Vagina (tissue), 2 donors: ENCODE results near the gene E2F8. TPM values are rescaled to one million over a fixed set of nuclear protein-coding genes. Genes with fewer than 3 reads are reported as not detected.

Experiments
- DNase-seq, 2 donors: peaks; one replicate each; pipeline ENCODE4 v3.0.0-alpha.2; 2017; ENCODE audit errors: extremely low spot score in 2 of 2
- H3K27ac ChIP-seq: fragments of 200-600 bp; sonication (generic); one replicate; pipeline ENCODE4 v1.5.1; 2019
- H3K27me3 ChIP-seq: fragments of 200-600 bp; sonication (generic); one replicate; pipeline ENCODE4 v1.5.1; 2019
- H3K36me3 ChIP-seq, 2 donors: fragments of 200-600 bp; sonication (generic); one replicate each; pipeline ENCODE4 v1.5.1; 2017 to 2019
- H3K4me1 ChIP-seq: fragments of 200-600 bp; sonication (generic); one replicate; pipeline ENCODE4 v1.5.1; 2019
- H3K4me3 ChIP-seq, 2 donors: fragments of 200-600 bp; sonication (generic); 1 replicate in 1 of 2; 2 replicates in 1 of 2; pipeline ENCODE4 v1.5.1; 2016 to 2019
- H3K9me3 ChIP-seq: fragments of 200-600 bp; sonication (generic); one replicate; pipeline ENCODE4 v1.5.1; 2019
- POLR2A ChIP-seq, 2 donors: fragments of 450-650 bp; IDR thresholded peaks; one replicate each; pipeline ENCODE4 v1.6.1; 2017; ENCODE audit warnings: antibody characterized with exemption in 2 of 2, mild to moderate bottlenecking in 2 of 2, moderate library complexity in 2 of 2
- POLR2AphosphoS5 ChIP-seq, 2 donors: sonication (generic); formaldehyde crosslinking; IDR thresholded peaks; one replicate each; pipeline ENCODE4 v1.9.0; 2017; ENCODE audit warnings: antibody characterized with exemption in 2 of 2, mild to moderate bottlenecking in 2 of 2, low read depth in 1 of 2; ENCODE audit not compliant: insufficient read depth in 1 of 2
- intact Hi-C: fragments of 100-400 bp; cut with DNase I; formaldehyde crosslinking; loops from one replicate; pipeline ENCODE4 v1.15.1; 2023
- total RNA-seq: library from RNA; depleted of rRNA; stranded (reverse); fragments of >200 nt; gene quantifications from one replicate; pipeline ENCODE4 v1.2.3, GENCODE V29; 2016
- TF ChIP-seq, protein P1 (sequence below), 3 experiments: fragments of 450-650 bp in 2 of 3; fragments of 200-600 bp in 1 of 3; sonication (generic) in 1 of 3; IDR thresholded peaks; one replicate each; pipeline ENCODE4 v1.5.1; 2017 to 2019; ENCODE audit warnings: antibody characterized with exemption in 3 of 3, mild to moderate bottlenecking in 2 of 3, moderate library complexity in 2 of 3

The E2F8 gene
- total RNA-seq, 1 donor from 2014 or later: 4.2 TPM

DNA sequence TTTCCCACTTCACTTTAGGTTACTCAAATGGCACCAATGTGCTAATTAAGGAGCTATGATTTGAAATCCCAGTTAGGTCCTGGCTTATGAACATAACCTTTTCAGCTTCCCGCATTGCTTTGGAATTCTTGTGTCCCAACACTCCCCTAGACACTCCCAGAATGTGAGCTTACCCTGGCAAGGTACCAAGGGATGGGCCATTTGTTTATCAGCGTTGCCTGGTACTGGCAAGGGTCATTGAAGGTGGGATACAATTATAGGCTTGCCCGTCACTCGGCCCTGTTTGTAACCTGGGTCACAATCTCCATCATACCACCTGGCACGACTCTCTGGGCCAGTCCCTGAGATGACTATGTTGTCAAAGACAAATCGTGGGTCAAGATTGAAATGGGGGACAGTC lies 44.3 kb downstream of the E2F8 start:
- intact Hi-C loops: no loop called here
- Histone ChIP-seq H3K36me3 (no peaks in the 10 kb centered on the region), H3K27ac (no peak overlapping the region), H3K4me3 (no peak overlapping the region), H3K4me1 (no peaks in the 10 kb centered on the region), H3K9me3 (no peaks in the 10 kb centered on the region), H3K27me3 (no peaks in the 10 kb centered on the region)
- DNase-seq: no peak
- TF ChIP-seq, protein P1, sequence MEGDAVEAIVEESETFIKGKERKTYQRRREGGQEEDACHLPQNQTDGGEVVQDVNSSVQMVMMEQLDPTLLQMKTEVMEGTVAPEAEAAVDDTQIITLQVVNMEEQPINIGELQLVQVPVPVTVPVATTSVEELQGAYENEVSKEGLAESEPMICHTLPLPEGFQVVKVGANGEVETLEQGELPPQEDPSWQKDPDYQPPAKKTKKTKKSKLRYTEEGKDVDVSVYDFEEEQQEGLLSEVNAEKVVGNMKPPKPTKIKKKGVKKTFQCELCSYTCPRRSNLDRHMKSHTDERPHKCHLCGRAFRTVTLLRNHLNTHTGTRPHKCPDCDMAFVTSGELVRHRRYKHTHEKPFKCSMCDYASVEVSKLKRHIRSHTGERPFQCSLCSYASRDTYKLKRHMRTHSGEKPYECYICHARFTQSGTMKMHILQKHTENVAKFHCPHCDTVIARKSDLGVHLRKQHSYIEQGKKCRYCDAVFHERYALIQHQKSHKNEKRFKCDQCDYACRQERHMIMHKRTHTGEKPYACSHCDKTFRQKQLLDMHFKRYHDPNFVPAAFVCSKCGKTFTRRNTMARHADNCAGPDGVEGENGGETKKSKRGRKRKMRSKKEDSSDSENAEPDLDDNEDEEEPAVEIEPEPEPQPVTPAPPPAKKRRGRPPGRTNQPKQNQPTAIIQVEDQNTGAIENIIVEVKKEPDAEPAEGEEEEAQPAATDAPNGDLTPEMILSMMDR (IDR thresholded peaks at IDR 0.05): no peak
- no peak for TF ChIP-seq POLR2A (IDR thresholded peaks at IDR 0.05)
- no peak for TF ChIP-seq POLR2AphosphoS5 (IDR thresholded peaks at IDR 0.05; ENCODE audit: insufficient read depth in 1 of 2, low read depth in 1 of 2)

DNA sequence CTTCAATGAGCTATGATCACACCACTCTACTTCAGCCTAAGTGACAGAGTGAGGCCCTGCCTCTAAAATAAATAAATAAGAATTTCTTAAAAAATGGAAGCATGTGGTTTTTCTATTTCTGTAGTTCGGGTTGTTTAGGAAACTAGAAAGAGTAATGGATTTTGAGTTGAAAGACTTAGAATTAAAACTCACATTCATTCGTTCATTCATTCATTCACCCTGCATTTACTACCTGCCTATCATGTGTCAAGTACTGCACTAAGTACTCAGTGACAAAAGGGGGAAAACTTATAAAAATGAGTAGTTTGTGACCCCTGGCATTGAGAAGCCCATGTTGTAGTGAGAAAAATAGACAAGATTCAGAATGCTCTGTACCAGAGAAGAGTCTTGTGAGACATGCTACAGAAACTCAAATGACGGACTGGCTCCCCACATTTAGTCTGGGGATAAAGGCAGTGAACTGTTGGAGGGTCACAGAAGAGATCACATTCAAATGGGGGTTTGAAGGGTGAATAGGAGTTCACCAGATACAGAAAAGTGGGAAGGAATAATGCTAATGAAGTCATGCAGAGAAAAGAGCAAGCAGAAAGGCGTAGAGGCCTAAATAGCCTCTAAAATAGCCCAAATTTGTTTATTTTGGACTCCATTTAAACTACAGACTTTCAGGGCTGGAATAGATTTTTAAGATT lies 46.0 kb downstream of the E2F8 start:
- TF ChIP-seq, protein P1 (IDR thresholded peaks at IDR 0.05): no peak
- TF ChIP-seq POLR2A (IDR thresholded peaks at IDR 0.05): no peak
- no peak for TF ChIP-seq POLR2AphosphoS5 (IDR thresholded peaks at IDR 0.05; ENCODE audit: insufficient read depth in 1 of 2, low read depth in 1 of 2)
- H3K4me3 ChIP-seq: no peak overlapping the region

DNA sequence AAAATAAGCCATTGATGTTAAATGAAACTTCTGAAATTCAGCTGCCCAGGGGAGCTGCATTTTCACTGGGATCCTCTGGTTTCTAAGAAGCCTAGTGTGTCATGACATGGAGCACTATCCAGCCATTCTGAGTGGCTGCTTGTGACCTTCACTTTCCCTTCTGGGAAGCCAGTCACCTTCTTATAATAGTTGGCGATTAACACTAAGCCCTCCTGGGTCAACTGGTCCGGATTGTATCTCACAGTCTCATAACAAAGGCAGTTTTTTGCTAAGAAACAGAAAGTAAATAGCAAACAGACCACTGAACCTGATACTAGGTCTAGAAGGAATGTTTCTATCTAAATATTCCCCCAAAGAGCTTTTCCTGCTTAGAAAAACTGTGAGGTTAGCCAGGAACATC lies 46.8 kb downstream of the E2F8 start:
- H3K9me3 ChIP-seq: no peaks in the 10 kb centered on the region
- H3K27me3 ChIP-seq: no peaks in the 10 kb centered on the region
- no peaks in the 10 kb centered on the region for H3K4me1 ChIP-seq
- DNase-seq: no peak
- intact Hi-C loops: no loop called here
- TF ChIP-seq POLR2AphosphoS5 (IDR thresholded peaks at IDR 0.05; ENCODE audit: insufficient read depth in 1 of 2, low read depth in 1 of 2) (no peak), POLR2A (IDR thresholded peaks at IDR 0.05) (no peak)
- TF ChIP-seq, protein P1 (IDR thresholded peaks at IDR 0.05): no peak
- no peak overlapping the region for H3K27ac ChIP-seq
- H3K36me3 ChIP-seq: no peaks in the 10 kb centered on the region
- no peak overlapping the region for H3K4me3 ChIP-seq

More for the DNA sequence above, 46.0 kb downstream of the E2F8 start:
- H3K27ac ChIP-seq: no peak overlapping the region
- DNase-seq: no peak
- H3K36me3 ChIP-seq: no peaks in the 10 kb centered on the region
- H3K4me1 ChIP-seq: no peaks in the 10 kb centered on the region
- intact Hi-C loops: no loop called here
- no peaks in the 10 kb centered on the region for H3K9me3 ChIP-seq
- no peaks in the 10 kb centered on the region for H3K27me3 ChIP-seq

DNA sequence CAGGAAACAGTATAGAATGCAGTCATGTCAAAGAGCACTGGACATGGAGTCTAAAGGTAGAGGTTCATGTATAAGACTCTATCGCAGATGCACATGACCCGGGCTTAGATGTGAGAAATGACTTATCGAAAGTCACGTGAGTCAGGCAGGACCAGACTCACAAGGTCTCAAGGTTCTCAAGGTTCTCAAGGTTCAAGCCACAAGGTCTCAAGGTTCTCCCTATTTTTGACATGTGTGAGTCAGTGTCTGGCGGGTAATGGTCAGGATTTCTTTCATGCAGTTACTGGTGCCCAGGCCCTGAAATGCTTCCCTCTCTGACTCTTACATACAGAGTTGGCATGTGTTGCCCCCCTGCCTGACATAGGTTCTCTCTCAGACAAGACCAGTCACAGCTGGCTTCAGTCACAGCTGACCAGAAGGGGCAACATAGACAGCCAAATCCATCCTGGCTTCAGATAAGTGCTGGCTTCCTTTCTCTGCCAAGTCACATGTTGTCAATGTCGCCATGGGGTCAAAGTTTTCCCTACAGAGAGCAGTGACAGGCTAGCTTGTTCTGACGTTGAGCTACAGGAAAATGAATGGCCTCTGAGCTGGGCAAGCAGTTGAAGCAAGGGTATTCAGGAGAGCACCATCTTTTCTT lies 49.1 kb downstream of the E2F8 start:
- Histone ChIP-seq H3K27ac (no peak overlapping the region), H3K4me1 (no peaks in the 10 kb centered on the region), H3K4me3 (no peak overlapping the region), H3K9me3 (no peaks in the 10 kb centered on the region), H3K36me3 (no peaks in the 10 kb centered on the region), H3K27me3 (no peaks in the 10 kb centered on the region)
- intact Hi-C loops: no loop called here
- no peak for TF ChIP-seq POLR2AphosphoS5 (IDR thresholded peaks at IDR 0.05; ENCODE audit: insufficient read depth in 1 of 2, low read depth in 1 of 2)
- DNase-seq: no peak

DNA sequence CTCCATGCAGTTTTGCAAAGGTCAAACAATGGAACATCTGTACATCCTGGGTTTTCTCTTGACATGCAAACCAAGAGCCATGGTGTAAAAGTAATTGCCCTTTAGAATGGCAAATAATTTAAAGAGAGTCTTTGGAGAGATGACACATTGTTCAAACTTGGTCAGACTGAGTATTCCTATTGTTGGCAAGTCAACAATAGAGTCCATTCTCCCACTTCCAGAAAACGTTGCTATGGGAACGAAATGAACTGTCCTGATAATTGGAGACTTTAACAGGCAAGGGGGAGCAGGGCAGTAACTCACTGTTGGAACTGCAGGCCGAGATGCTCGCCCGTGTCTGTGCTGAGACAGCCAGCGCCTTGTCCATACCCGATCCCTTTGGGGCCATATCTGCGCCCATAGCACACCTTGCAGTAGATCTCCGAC lies 52.9 kb downstream of the E2F8 start:
- DNase-seq: no peak
- no peaks in the 10 kb centered on the region for H3K4me1 ChIP-seq
- H3K27ac ChIP-seq: no peak overlapping the region
- H3K9me3 ChIP-seq: no peaks in the 10 kb centered on the region
- TF ChIP-seq POLR2A (IDR thresholded peaks at IDR 0.05) (no peak), POLR2AphosphoS5 (IDR thresholded peaks at IDR 0.05; ENCODE audit: insufficient read depth in 1 of 2, low read depth in 1 of 2) (no peak)
- TF ChIP-seq, protein P1 (IDR thresholded peaks at IDR 0.05): no peak
- intact Hi-C loops: no loop called here
- no peaks in the 10 kb centered on the region for H3K27me3 ChIP-seq
- no peak overlapping the region for H3K4me3 ChIP-seq
- H3K36me3 ChIP-seq: no peaks in the 10 kb centered on the region
